Left lobe of liver (tissue), 2 donors: ENCODE results near the gene CEP83. TPM values are rescaled to one million over a fixed set of nuclear protein-coding genes. Genes with fewer than 3 reads are reported as not detected.
"Not testable (repeated sequence)": the region's sequence is repeated elsewhere in the genome, so short reads cannot be mapped to it uniquely, and the experiment has no call there.

ENCODE experiments used
- ATAC-seq: fragments of 200-7000 bp; cut with Tn5 transposase; one replicate; pipeline ENCODE4 v1.9.1; 2020; ENCODE audit warnings: mild to moderate bottlenecking, moderate library complexity
- DNase-seq: peaks from one replicate; pipeline ENCODE4 v3.0.0-alpha.2; 2020; ENCODE audit warnings: low spot score
- total RNA-seq: library from RNA; stranded (reverse); gene quantifications from one replicate; pipeline ENCODE4 v1.2.1, GENCODE V29; 2021
- donor health status: DM: no; HTN: no; CAD: no; lungs with moderate emphysema.
- donor health status: DM: no; HTN: yes; CAD: no.

CEP83 gene, protein sequence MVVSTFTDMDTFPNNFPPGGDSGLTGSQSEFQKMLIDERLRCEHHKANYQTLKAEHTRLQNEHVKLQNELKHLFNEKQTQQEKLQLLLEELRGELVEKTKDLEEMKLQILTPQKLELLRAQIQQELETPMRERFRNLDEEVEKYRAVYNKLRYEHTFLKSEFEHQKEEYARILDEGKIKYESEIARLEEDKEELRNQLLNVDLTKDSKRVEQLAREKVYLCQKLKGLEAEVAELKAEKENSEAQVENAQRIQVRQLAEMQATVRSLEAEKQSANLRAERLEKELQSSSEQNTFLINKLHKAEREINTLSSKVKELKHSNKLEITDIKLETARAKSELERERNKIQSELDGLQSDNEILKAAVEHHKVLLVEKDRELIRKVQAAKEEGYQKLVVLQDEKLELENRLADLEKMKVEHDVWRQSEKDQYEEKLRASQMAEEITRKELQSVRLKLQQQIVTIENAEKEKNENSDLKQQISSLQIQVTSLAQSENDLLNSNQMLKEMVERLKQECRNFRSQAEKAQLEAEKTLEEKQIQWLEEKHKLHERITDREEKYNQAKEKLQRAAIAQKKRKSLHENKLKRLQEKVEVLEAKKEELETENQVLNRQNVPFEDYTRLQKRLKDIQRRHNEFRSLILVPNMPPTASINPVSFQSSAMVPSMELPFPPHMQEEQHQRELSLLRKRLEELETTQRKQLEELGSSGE
- total RNA-seq = 3.5 TPM

DNA sequence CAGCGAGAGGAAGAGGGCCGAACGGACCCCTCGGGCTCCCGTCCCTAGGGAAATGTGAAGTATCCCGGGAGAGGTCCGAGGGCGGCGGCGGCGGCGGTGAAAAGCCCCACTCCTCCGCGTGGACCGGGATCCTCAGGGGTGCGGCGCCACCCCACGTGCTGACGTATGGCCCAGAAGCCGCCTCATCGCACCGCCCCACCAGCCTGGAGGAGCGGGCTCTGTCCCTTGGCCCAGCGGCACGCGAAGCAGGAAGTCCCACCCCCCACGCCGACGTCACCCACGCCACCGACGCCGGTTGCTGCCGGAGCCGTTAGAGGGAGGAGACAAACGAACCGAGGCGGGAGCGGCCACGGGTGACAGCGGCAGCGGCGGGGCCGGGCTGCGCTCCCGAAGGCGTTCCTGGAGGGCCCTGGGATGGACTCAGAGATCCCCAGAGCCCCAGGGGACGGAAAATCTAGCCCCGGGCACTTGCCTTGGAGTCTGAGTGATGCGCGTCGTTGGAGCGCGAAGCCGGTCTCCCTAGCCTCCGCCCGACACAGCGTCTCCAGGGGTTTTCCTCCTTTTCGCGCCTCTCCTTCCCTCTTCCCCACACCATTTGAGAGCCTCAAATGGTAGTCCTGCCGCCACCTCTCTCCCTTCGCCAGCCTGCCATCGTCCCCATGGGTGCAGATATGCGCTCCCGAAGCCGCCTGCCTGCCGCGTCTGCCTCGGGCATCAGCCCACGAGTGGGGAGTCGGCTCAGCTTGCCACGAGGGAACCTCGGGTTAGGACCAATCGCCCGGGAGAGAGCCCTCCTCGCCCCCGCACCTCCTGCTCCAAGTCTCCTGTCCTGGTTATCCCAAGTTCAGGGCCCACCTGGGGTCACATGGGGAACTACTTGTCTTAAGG is at the start of gene CEP83:
Gene CEP83 (minus strand): TSS at position 140 of the 888 bp plus-strand sequence. CDS start 47,377 bp downstream, outside the sequence.
- peak; percentile 99 for ATAC-seq
- peak; percentile 98 for DNase-seq

DNA sequence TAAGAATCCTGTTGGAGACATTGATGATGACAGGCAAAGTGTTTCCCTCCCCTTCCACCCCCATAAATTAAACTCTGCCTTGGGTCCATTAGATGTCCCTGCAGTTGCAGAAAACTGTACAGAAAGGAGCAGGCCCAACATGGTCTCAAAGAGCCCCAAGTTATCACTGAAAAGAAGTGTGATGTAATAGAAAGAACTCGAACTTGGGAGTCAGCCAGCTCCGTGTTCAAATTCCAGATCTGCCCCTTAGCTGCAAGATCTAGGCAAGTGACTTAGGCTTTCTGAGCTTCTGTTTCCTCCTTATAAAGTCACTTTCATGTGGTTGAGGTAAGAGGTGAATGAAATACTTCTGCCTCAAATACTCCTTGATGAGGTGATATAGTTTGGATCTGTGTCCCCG is 49.6 kb upstream of the CEP83 start:
- DNase-seq (no peak), ATAC-seq (peak; percentile 48)

DNA sequence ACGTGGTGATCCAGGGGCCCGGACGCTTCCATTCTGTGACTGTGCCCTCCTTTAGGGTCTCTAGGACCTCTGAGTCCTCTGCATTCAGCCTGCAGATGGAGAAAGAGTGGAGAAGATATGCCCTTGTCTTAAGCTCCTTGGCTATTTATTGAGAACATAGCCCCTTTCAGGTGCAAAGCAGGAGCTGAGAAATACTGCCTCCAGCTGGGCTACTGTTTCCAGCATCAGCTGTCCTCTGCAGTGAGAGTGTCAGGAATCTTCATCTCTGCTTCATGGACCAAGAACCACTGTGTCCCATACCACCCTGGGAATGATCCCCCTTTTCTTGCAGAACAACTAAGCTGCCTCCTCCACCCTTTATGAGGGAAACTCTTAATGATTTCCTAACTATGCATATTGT is 47.8 kb upstream of the CEP83 start:
- ATAC-seq (no peak), DNase-seq (no peak)

DNA sequence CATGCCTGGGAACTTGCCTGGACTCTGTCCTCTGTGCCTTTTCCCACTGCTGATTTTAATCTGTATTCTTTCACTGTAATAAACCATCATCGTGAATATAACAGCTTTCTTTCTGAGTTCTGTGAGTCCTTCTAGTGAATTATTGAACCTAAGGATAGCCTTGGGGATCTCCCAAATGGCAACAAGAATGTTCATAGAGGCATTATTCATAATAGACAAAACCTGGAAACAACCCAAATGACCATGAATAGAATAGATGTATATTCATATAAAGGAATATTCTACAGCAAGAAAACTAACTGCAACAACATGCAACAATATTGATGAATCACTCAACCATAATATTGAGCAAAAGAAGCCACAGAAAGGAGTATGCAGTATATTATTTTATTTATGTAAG is 44.7 kb upstream of the CEP83 start:
- no peak for DNase-seq
- no peak for ATAC-seq

DNA sequence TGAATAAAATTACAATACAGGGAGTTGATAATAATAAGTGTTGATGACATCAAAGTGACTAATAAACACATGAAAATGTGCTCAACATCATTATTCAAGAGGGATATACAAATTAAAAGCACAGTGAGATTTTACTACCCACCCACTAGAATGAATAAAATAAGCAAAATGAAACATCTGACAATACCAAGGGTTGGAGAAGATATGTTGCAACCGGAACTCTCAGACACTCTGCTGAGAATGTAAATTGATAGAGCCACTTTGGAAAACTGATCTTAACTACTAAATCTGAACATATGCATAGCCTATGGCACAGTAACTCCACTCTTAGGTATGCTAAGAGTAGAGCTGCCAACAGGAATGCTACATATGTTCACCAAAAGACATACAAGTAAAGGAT is 44.0 kb upstream of the CEP83 start:
- no peak for DNase-seq
- no peak for ATAC-seq

DNA sequence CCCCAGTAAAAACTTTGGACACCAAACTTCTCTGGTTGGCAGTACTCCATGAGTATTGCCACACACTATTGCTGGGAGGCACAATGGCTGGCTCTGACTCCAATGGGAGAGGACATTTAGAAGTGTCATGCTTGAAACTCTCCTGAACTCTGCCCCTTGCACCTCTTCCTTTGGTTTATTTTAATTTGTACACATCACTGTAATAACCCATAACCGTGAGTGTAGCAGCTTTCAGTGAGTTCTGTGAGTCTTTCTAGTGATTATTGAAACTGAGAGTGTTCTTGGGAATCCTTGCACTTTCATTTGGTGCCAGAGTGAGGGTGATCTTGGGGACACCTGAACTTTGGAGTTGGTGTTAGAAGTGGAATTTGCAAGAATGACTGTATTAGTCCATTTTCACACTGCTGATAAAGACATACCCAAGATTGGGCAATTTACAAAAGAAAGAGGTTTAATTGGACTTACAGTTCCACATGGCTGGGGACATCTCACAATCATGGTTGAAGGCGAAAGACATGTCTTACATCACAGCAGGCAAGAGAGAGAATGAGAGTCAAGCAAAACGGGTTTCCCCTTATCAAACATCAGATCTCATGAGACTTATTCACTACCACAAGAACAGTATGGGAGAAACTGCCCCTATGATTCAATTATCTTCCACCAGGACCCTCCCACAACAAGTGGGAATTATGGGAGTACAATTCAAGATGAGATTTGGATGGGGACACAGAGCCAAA is 41.3 kb upstream of the CEP83 start:
- DNase-seq (peak; percentile 87), ATAC-seq (peak; percentile 94)

DNA sequence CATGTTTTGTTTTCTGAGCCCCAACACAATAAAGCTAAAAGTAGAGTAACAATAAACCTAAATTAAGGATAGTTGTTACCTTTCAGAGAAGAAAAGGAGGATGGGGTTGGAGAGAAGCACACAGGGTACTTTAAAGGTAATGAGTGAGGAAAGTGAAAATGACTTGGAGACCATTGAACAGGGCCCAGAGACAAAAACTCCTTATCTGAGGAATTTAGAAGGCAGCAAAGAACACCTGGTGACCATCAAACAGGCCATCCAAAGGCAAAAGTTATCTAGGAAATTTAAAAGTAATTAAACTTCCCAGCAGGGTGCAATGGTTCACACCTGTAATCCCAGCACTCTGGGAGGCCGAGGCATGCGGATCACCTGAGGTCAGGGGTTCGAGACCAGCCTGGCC is 39.0 kb upstream of the CEP83 start:
- no peak for ATAC-seq
- DNase-seq = no peak

DNA sequence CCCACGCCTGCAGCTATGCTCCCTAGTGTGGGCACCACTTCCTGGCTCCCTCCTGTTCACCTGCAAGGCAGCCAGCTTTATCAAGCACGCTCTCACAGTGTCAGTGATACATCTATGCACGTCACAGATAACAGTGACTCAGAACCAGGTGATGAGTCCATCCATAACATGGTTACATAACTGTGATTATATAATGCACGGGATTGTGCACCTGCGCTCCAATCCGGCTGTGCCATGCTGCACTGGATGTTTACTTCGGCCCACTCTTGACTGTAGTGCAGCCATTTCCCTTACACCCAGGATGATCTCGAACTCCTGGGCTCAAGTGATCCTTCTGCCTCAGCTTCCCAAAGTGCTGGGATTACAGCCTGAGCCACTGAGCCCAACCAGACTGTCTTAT is 38.4 kb upstream of the CEP83 start:
- DNase-seq = no peak
- ATAC-seq = no peak

DNA sequence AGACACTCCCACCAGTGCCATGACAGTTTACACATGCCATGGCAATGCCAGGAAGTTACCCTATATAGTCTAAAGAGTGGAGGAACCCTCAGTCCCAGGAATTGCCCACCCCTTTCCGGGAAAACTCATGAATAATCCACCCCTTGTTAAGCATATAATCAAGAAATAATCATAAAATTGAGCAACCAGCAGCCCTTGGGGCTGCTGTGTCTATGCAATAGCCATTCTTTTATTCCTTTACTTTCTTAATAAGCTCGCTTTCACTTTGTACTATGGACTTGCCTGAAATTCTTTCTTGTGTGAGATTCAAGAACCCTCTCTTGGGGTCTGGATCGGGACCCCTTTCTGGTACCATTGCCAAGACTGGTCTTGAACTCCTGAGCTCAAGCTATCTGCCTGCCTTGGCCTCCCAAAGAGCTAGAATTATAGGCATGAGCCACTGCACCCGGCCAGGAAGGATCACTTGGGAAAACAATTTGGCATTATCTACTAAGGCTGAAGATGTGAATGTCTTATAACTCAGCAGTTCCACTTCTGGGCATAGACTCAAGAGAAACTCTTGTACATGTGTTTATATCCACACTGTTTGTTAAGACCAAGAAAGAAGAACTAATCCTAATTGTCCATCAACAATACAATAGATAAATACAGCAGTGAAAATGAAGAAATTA is 35.9 kb upstream of the CEP83 start:
- DNase-seq = no peak
- no peak for ATAC-seq

DNA sequence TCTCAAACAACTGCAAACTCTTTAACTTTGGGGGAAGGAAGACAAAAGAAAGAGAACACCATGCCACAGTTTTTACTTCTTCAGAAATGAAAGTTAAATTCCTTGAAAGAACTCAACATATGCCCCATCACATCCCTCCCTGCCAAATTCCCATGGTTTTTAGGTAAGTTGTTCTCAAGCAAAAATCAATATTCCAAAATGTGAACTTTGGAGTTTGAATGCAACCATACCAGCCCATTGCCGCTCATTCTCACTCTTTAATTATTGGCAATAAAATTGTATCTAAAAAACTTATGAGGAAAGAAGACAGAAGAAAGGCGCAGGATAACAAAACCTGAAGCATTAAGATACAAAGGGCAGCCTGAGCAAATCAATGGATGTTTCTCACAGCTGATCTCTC is 31.8 kb upstream of the CEP83 start:
- ATAC-seq (peak; percentile 62), DNase-seq (no peak)

DNA sequence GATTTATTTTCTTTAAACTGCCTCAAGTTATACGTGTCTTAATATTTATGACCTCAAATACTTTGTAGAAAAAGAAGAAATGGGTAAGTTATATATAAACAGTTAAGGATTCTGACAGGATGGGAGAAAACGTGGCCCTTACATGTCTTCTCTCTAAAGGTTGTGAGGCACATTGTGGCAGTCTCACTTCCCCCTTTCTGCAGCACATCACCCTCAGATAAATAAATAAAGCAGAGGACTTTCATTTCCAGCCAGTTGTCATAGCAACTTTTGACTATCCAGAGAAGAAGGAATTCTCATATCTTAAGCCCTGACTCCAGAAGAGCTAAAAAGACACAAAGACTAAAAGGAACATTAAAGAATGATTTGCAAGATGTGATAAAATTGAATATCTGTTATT is 28.8 kb upstream of the CEP83 start:
- ATAC-seq (no peak), DNase-seq (no peak)

DNA sequence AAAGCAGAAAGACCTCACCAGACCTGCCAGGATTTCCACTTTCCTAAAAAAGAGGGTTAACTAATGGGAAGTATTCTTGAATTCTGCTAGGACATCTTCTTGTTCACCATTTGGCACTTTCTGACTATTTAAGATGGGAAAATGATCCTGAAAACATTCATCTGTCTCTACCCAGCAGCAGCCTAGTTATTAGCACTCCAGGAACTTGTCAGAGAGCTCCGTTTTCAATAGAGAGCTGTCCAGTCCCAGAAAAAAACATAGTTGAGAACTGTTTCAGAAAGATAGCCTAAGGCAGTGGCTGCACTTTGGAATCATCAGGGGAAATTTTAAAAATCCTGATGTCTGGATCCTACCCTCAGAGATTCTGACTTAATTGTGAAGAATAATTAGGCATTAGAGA is 22.1 kb upstream of the CEP83 start:
- no peak for DNase-seq
- ATAC-seq = no peak

DNA sequence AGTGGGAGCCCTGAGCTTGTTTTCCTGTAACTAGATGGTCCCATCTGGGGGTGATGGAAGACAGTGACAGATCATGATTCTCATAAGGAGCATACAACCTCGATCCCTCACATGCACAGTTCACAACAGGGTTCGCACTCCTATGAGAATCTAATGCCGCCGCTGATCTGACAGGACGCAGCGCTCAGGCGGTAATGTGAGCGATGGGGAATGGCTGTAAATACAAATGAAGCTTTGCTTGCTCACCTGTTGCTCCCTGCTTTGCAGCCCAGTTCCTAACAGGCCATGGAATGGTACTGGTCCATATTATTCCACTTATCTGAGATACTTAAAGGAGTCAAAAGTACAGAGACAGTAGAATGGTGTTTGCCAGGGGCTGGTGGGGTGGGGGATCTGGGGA is 9.9 kb upstream of the CEP83 start:
- ATAC-seq (no peak), DNase-seq (no peak)

DNA sequence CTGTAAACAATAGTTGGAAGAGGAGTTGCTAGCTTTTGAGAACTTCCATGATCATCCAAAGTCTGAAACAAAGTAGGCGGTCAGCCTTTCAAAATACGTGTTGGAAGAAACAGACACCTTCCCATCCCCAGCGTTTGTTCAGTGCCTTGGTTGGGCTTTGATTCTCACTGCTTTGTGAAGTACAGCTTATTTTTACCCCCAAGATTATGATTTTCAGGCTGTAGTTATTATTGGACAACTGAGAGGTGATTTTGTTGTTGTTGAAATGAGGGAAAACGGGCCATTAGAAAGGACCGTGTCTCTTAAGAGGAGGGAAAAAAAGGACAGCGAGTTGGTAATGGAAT is 921 bp upstream of the CEP83 start:
- ATAC-seq = no peak
- no peak for DNase-seq

DNA sequence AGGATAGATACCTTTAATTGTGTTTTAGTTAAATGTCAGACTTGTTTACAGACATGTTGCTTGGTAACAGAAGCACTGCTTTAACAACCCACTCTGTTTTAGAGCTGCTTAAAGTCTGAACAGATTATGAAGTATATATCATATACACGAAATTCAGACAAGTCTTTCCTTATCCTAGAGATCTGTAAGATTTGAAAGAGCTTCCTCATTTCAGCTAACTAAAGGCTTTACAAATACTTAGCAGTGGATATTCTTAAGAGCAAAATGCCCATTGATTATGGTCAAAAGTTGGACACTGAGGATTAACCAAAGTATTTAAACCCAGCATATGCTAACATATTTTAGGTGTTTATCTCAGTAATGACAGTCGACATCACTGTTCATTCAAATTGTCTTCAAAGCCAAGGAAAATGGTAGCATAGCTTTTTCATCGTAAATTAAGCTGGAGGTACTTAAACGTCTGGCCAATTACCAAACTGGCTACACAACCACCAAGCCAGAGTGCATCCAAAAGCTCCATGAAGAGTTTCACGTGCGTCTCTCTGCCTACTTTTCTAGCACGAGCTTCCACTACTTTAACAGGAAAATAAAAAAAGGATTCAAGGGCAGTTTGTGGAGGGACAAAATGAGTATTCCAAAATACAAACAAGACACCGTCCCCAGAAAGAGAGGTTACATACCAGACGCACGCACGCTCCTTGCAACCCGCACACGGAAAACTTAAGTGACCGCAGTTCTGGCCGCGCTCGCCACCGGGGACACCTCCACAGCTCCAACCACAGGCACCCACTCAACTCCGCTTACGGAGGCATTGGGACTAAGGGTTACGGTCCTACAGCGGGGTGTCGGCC is 565 bp downstream of the CEP83 start:
- DNase-seq = no peak
- ATAC-seq = peak; percentile 68

DNA sequence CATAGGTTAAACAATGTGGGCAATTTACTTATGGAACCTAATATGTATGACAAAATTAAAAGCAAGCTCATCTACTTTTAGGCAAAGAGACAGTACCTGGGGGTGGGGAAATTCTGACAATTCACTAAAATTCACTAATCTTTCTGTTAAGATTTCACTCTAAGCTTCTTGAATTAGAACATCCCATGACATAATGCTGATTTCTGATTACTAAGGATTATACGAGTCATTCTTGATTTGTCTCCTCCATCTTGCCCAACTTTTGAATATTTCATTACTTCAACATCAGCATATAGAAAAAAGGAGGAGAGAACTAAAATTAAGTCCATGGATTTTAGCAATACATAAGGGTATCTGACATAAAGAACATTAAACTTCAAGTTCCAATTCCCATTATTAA is 2.4 kb downstream of the CEP83 start:
- ATAC-seq (no peak), DNase-seq (no peak)

DNA sequence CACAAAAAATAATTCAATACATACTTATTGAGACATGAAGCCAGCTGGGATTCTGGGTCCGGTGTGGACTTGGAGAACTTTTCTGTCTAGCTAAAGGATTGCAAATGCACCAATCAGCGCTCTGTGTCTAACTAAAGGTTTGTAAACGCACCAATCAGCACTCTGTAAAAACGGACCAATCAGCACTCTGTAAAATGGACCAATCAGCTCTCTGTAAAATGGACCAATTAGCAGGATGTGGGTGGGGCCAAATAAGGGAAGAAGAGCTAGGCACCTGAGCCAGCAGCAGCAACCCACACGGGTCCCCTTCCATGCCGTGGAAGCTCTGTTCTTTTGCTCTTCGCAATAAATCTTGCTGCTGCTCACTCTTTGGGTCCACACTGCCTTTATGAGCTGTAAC is 5.3 kb downstream of the CEP83 start:
- ATAC-seq, DNase-seq: not testable (repeated sequence)

DNA sequence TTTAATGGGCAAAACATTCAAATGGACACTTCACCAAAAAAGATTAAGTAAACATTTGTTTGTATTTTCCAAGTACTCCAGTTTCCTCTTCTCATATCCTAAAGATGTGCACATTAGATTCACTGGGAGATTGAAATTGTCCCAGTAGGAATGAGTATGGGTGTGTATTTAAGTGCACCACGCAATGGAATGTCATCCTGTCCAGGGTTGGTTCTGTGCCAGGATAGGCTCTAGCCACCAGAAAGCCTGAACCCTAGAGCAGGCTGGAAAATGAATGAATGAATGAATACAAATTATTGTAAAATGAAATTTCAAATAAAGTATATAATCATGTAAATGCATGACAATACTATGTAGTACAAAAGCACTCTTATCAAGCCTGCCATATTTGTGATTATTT is 14.0 kb downstream of the CEP83 start:
- ATAC-seq (no peak), DNase-seq (no peak)

DNA sequence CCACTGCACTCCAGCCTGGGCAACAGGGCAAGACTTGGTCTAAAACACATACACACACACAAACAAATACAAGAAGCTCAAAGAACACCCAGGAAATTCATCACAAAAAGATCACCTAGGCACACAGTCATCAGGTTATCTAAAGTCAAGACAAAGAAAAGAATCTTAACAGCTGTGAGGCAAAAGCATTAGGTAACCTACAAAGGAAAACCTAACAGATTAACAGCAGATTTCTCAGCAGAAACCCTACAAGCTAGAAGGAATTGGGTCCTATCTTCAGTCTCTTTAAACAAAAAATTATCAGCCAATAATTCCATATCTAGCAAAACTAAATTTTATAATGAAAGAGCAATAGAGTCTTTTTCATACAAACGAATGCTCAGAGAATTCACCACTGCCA is 22.4 kb downstream of the CEP83 start:
- ATAC-seq = no peak

More for the DNA sequence above, 22.4 kb downstream of the CEP83 start:
- DNase-seq = no peak
